ENCODE data around the gene RAVER1. TPM values are rescaled to one million over a fixed set of nuclear protein-coding genes. Genes with fewer than 3 reads are reported as not detected.

Gene RAVER1
- total and polyA plus RNA-seq, 9 of the 15 experiments (the other 6 are each of a cell fraction or from before 2014, with no cell fraction given) = 0.06 to 113 (median 7.0) TPM

GRCh38 chr19:10289836-10290356 is 43.4 kb downstream of the RAVER1 start, which contains the start of gene ICAM5:
Gene ICAM5 (plus strand): TSS chr19:10289952. CDS start chr19:10290044, 92 bp downstream.
- Histone ChIP-seq H3K9me1 (ENCODE audit: control insufficient read depth, insufficient read depth, low read length) (peaks cover 5% of the 10 kb centered on the region), H3K36me3 (ENCODE audit: control insufficient read depth, insufficient read depth, low read length) (peaks cover 39% of the 10 kb centered on the region), H3K9ac (ENCODE audit: insufficient read depth in 1 of 2, low read depth in 2 of 2, low read length in 2 of 2) (peak within 1 kb of the TSS; percentile 91 to 99), H3K79me2 (ENCODE audit: control insufficient read depth, insufficient read depth, low read length) (peaks cover 79% of the 10 kb centered on the region), H3K9me3 (replicated peaks; ENCODE audit: control insufficient read depth, insufficient read depth, low read depth, low read length) (peaks cover 2% of the 10 kb centered on the region; the same call in 1 of the 2 replicates), H3K4me1 (replicated peaks in 1 of 2; ENCODE audit: control insufficient read depth in 2 of 2, insufficient read depth in 2 of 2, low read length in 2 of 2) (peaks cover 29 to 92% of the 10 kb centered on the region in 2 experiments; a peak in 4 of 5 replicates), H4K20me1 (replicated peaks; ENCODE audit: control insufficient read depth, insufficient read depth, low read length) (no peaks in the 10 kb centered on the region; the same call in 1 of the 2 replicates), H3K27ac (ENCODE audit: extremely low read depth, low read depth, low read length) (peak within 1 kb of the TSS; percentile 96), H3K4me3 (peak within 1 kb of the TSS; percentile 79), H3K4me2 (ENCODE audit: insufficient read depth, low read length) (peak within 1 kb of the TSS; percentile 99), H3K27me3 (ENCODE audit: control insufficient read depth in 2 of 2, insufficient read depth in 2 of 2, low read length in 2 of 2) (no peaks in the 10 kb centered on the region), H2AFZ (ENCODE audit: low read depth, low read length) (peak within 1 kb of the TSS; percentile 84)
- ATAC-seq = peak; percentile 9
- DNase-seq (ENCODE audit: extremely low read depth in 1 of 4, low spot score in 3 of 4) = peak; percentile 59 to 94 (median 69)
- no TSS peak for BruUV-seq (replicated peaks)
- FAIRE-seq = no peak
- CTCF ChIA-PET (ENCODE audit: low intra/inter-chr PET ratio) = no interaction called here
- POLR2A ChIA-PET = interaction anchor here (0.6 to 6.2 kb wide), 22 partner anchors 10 to 161 kb away, joined by 3 to 74 read pairs (median 4); partner anchors contain the start of genes CDC37, ICAM1, RAVER1 and TYK2
- in situ Hi-C loops (cut with MboI) (no loop called here), intact Hi-C loops (cut with micrococcal nuclease) (loop anchor here (1.0 to 2.0 kb wide), 3 partner anchors 20 to 91 kb away; partner anchors contain the start of genes RAVER1 and TYK2)
- WGBS (ENCODE audit: insufficient coverage, low coverage, missing lambda C conversion rate) = 1% methylated on average over 35 of the region's 45 CpGs
- no peak for TF ChIP-seq FOXJ3 (CRISPR knock-in tag; IDR thresholded peaks at IDR 0.05)
- no peak for TF ChIP-seq RERE (CRISPR knock-in tag; IDR thresholded peaks at IDR 0.05; ENCODE audit: borderline replicate concordance)
- TF ChIP-seq ZNF717 (CRISPR knock-in tag; IDR thresholded peaks at IDR 0.05) = 0 out of 2 replicates have a peak, but pooled peaks have one; percentile 17
- TF ChIP-seq RBM15 (IDR thresholded peaks at IDR 0.05; ENCODE audit: insufficient read depth, low read length) = no peak
- TF ChIP-seq ZNF24 (IDR thresholded peaks at IDR 0.05) = no peak
- TF ChIP-seq ZBTB1 (CRISPR knock-in tag; IDR thresholded peaks at IDR 0.05; ENCODE audit: borderline replicate concordance, low read depth) = no peak
- no peak for TF ChIP-seq TAF7 (tag; IDR thresholded peaks at IDR 0.05)
- TF ChIP-seq ADNP (tag; IDR thresholded peaks at IDR 0.05) = no peak
- no peak for TF ChIP-seq ZBED1 (IDR thresholded peaks at IDR 0.05)
- no peak for TF ChIP-seq ZNF398 (CRISPR knock-in tag; IDR thresholded peaks at IDR 0.05)
- peak in 1 of 2 experiments; percentile 52; a peak in 2 of 4 replicates for TF ChIP-seq MLLT1 (IDR thresholded peaks at IDR 0.05)
- TF ChIP-seq NFRKB (IDR thresholded peaks at IDR 0.05; ENCODE audit: low read depth) = peak; percentile 41; the same call in 1 of the 2 replicates
- TF ChIP-seq CBX2 (IDR thresholded peaks at IDR 0.05; ENCODE audit: insufficient read depth, low read length, poor library complexity, severe bottlenecking) = no peak
- TF ChIP-seq ZNF274 (IDR thresholded peaks at IDR 0.05; ENCODE audit: borderline replicate concordance, low read depth, low read length) = no peak

All from K562 (cell line).